ENCODE results near the gene EML5. TPM values are rescaled to one million over a fixed set of nuclear protein-coding genes. Genes with fewer than 3 reads are reported as not detected.

The EML5 gene
- total RNA-seq, 3 donors from 2014 or later = 1.3 to 4.1 (median 1.4) TPM

- no peaks in the 10 kb centered on the region for H3K4me1 ChIP-seq (ENCODE audit: low read depth)
- no peak for TF ChIP-seq CTCF (IDR thresholded peaks at IDR 0.05)
- no peaks in the 10 kb centered on the region for H3K36me3 ChIP-seq (ENCODE audit: low read depth)
- DNase-seq (no peak), ATAC-seq (no peak)
- H3K4me3 ChIP-seq = no peak overlapping the region
- no peaks in the 10 kb centered on the region for H3K9me3 ChIP-seq
- intact Hi-C loops (cut with DNase I, micrococcal nuclease) = no loop called here
These were observed 44.7 kb upstream of the EML5 start for GRCh38 chr14:88837495-88837894.

GRCh38 chr14:88835661-88836060, 42.9 kb upstream of the EML5 start:
- Histone ChIP-seq H3K4me1 (ENCODE audit: low read depth) (no peaks in the 10 kb centered on the region), H3K9me3 (no peaks in the 10 kb centered on the region), H3K4me3 (no peak overlapping the region), H3K36me3 (ENCODE audit: low read depth) (no peaks in the 10 kb centered on the region)
- intact Hi-C loops (cut with DNase I, micrococcal nuclease) = no loop called here
- ATAC-seq (no peak), DNase-seq (no peak)
- no peak for TF ChIP-seq CTCF (IDR thresholded peaks at IDR 0.05)

GRCh38 chr14:88834883-88835431, 42.2 kb upstream of the EML5 start:
- intact Hi-C loops (cut with DNase I, micrococcal nuclease) = no loop called here
- Histone ChIP-seq H3K4me3 (no peak overlapping the region), H3K36me3 (ENCODE audit: low read depth) (no peaks in the 10 kb centered on the region), H3K4me1 (ENCODE audit: low read depth) (no peaks in the 10 kb centered on the region), H3K9me3 (no peaks in the 10 kb centered on the region)
- ATAC-seq = no peak
- no peak for TF ChIP-seq CTCF (IDR thresholded peaks at IDR 0.05)
- no peak for DNase-seq

- DNase-seq = no peak
- intact Hi-C loops (cut with DNase I, micrococcal nuclease) = no loop called here
These were observed 38.5 kb upstream of the EML5 start for GRCh38 chr14:88831284-88831683.

GRCh38 chr14:88829685-88830302, 37.0 kb upstream of the EML5 start:
- intact Hi-C loops (cut with DNase I, micrococcal nuclease) = no loop called here
- no peak for TF ChIP-seq CTCF (IDR thresholded peaks at IDR 0.05)
- Histone ChIP-seq H3K4me1 (ENCODE audit: low read depth) (no peaks in the 10 kb centered on the region), H3K36me3 (ENCODE audit: low read depth) (no peaks in the 10 kb centered on the region), H3K4me3 (no peak overlapping the region), H3K9me3 (no peaks in the 10 kb centered on the region)
- DNase-seq (no peak), ATAC-seq (no peak)

More at GRCh38 chr14:88831284-88831683, 38.5 kb upstream of the EML5 start:
- Histone ChIP-seq H3K4me1 (ENCODE audit: low read depth) (no peaks in the 10 kb centered on the region), H3K36me3 (ENCODE audit: low read depth) (no peaks in the 10 kb centered on the region), H3K9me3 (no peaks in the 10 kb centered on the region), H3K4me3 (no peak overlapping the region)
- no peak for TF ChIP-seq CTCF (IDR thresholded peaks at IDR 0.05)
- ATAC-seq = no peak

Measured in mucosa of descending colon (tissue), 3 donors.